Liver (tissue), 9 donors: Measurements from ENCODE around the gene SLC2A8. TPM values are rescaled to one million over a fixed set of nuclear protein-coding genes. Genes with fewer than 3 reads are reported as not detected.

ENCODE experiments used
- DNase-seq: peaks from one replicate; pipeline ENCODE4 v3.0.0-alpha.2; 2017; ENCODE audit warnings: low spot score
- H3K27ac ChIP-seq, 2 donors: one replicate each; pipeline ENCODE4 v1.7.0; 2013; ENCODE audit warnings: inconsistent platforms in 2 of 2, low read length in 2 of 2, control low read depth in 1 of 2, low read depth in 1 of 2, mild to moderate bottlenecking in 1 of 2
- H3K27me3 ChIP-seq, 4 donors: one replicate each; pipeline versions ENCODE4 v1.6.1 to v1.7.0; 2013; ENCODE audit warnings: low read length in 3 of 4, inconsistent platforms in 1 of 4, mild to moderate bottlenecking in 1 of 4, moderate library complexity in 1 of 4; ENCODE audit not compliant: control insufficient read depth in 4 of 4, insufficient read depth in 4 of 4
- H3K36me3 ChIP-seq, 4 donors: one replicate each; pipeline versions ENCODE4 v1.6.1 to v1.7.0; 2013; ENCODE audit warnings: low read length in 3 of 4, mild to moderate bottlenecking in 3 of 4, low read depth in 1 of 4, moderate library complexity in 1 of 4; ENCODE audit not compliant: control insufficient read depth in 4 of 4, insufficient read depth in 3 of 4
- H3K4me1 ChIP-seq, 4 donors: one replicate each; pipeline versions ENCODE4 v1.6.1 to v1.7.0; 2013; ENCODE audit warnings: low read length in 3 of 4, mild to moderate bottlenecking in 3 of 4, moderate library complexity in 1 of 4; ENCODE audit not compliant: control insufficient read depth in 4 of 4, insufficient read depth in 4 of 4
- H3K4me3 ChIP-seq, 3 donors: one replicate each; pipeline versions ENCODE4 v1.6.1 to v1.7.0; 2013; ENCODE audit warnings: low read length in 3 of 3, control low read depth in 1 of 3, low read depth in 1 of 3, mild to moderate bottlenecking in 1 of 3
- H3K9ac ChIP-seq, 2 donors: one replicate each; pipeline ENCODE4 v1.7.0; 2013; ENCODE audit warnings: low read length in 2 of 2, mild to moderate bottlenecking in 2 of 2, moderate library complexity in 2 of 2, control low read depth in 1 of 2, low read depth in 1 of 2
- H3K9me3 ChIP-seq, 4 donors: one replicate each; pipeline versions ENCODE4 v1.6.1 to v1.7.0; 2013; ENCODE audit warnings: low read length in 3 of 4; ENCODE audit not compliant: control insufficient read depth in 4 of 4
- FOXA2 ChIP-seq: IDR thresholded peaks from 2 replicates; pipeline ENCODE4 v1.6.1; 2016; ENCODE audit warnings: antibody characterized with exemption
- GABPA ChIP-seq, 2 donors: IDR thresholded peaks in 1 of 2; conservative IDR thresholded peaks in 1 of 2; 2 replicates each; pipeline ENCODE4 v1.6.1; 2016; ENCODE audit warnings: antibody characterized with exemption in 2 of 2, mild to moderate bottlenecking in 1 of 2, moderate library complexity in 1 of 2
- HNF4A ChIP-seq, 2 donors: conservative IDR thresholded peaks; 2 replicates each; pipeline ENCODE4 v1.6.1; 2016; ENCODE audit warnings: antibody characterized with exemption in 2 of 2, mild to moderate bottlenecking in 2 of 2
- JUND ChIP-seq, 2 donors: IDR thresholded peaks; 2 replicates each; pipeline ENCODE4 v1.6.1; 2016; ENCODE audit warnings: antibody characterized with exemption in 2 of 2
- NR2F2 ChIP-seq: IDR thresholded peaks from 2 replicates; pipeline ENCODE4 v1.6.1; 2016; ENCODE audit warnings: antibody characterized with exemption
- RAD21 ChIP-seq, 2 donors: IDR thresholded peaks; 2 replicates each; pipeline ENCODE4 v1.6.1; 2016; ENCODE audit warnings: antibody characterized with exemption in 2 of 2, mild to moderate bottlenecking in 2 of 2
- RXRA ChIP-seq, 2 donors: IDR thresholded peaks; 2 replicates each; pipeline ENCODE4 v1.6.1; 2017 to 2018; ENCODE audit warnings: antibody characterized with exemption in 2 of 2, mild to moderate bottlenecking in 1 of 2
- SP1 ChIP-seq: IDR thresholded peaks from 2 replicates; pipeline ENCODE4 v1.6.1; 2018; ENCODE audit warnings: antibody characterized with exemption, mild to moderate bottlenecking
- TAF1 ChIP-seq: conservative IDR thresholded peaks from 2 replicates; pipeline ENCODE4 v1.6.1; 2016; ENCODE audit warnings: antibody characterized with exemption, mild to moderate bottlenecking
- YY1 ChIP-seq: IDR thresholded peaks from 2 replicates; pipeline ENCODE4 v1.6.1; 2016; ENCODE audit warnings: antibody characterized with exemption, mild to moderate bottlenecking
- WGBS: extraction: QIAGEN DNeasy Blood & Tissue Kit; methylation state at CpG from one replicate; pipeline ENCODE4 v1.1.7; 2013; 5-methylcytosine and 5-hydroxymethylcytosine counted together
- polyA plus RNA-seq, 2 donors: library from polyadenylated mRNA; stranded (reverse) in 1 of 2; unstranded in 1 of 2; fragments of 200-250 nt in 1 of 2; fragments of >200 nt in 1 of 2; fragmentation: Nextera tagmentation in 1 of 2; extraction: Ambion mirVana in 1 of 2; gene quantifications; one replicate each; pipeline versions ENCODE4 v1.2.1 to v1.2.3, GENCODE V29; 2013 to 2015
- total RNA-seq, 2 donors: library from RNA; depleted of rRNA; stranded (reverse); fragments of >200 nt; gene quantifications; one replicate each; pipeline ENCODE4 v1.2.3, GENCODE V29; 2014
- TF ChIP-seq, protein P1 (sequence below): fragments of 150-350 bp; IDR thresholded peaks from 2 replicates; pipeline ENCODE4 v1.5.1; 2017; ENCODE audit warnings: improper control_type of control experiment, low read depth, low read length; ENCODE audit not compliant: missing input control
- TF ChIP-seq, protein P2 (sequence below): IDR thresholded peaks from 2 replicates; pipeline ENCODE4 v1.6.1; 2016; ENCODE audit warnings: antibody characterized with exemption
- TF ChIP-seq, protein P3 (sequence below): IDR thresholded peaks from 2 replicates; pipeline ENCODE4 v1.6.1; 2016; ENCODE audit warnings: antibody characterized with exemption, mild to moderate bottlenecking
- TF ChIP-seq, protein P4 (sequence below): IDR thresholded peaks from 2 replicates; pipeline ENCODE4 v1.6.1; 2016; ENCODE audit warnings: antibody characterized with exemption
- donor health status: healthy.
- donor health status: healthy.
- donor health status: healthy.
- donor health status: healthy.
- donor health status: healthy.

Gene SLC2A8
- total and polyA plus RNA-seq, 4 donors, result 10.9 to 24.5 (median 19.9) TPM

DNA sequence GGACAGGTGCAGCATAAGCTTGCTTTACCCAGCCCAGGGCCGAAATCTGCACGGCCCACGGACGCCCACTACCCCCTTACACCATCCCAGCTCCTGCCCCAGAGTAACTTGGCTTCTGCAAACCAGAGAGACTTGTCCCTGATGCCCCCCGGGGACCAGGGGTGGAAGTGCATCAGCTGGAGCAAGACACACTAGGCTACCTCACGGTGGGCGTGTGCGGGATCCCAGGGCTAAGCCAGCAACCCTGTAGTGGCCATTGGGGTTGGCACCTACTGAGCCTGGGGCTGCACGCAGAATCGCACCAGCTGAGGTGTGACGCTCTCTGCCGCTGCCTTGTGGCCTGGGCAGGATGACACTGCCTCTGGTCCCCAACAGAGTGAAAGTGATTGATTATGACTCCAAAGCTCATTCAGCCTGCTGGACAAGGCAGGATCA is 21.1 kb downstream of the SLC2A8 start:
- no peak for DNase-seq
- no peaks in the 10 kb centered on the region for H3K27me3 ChIP-seq
- no peak overlapping the region for H3K4me3 ChIP-seq
- peak in 1 of 2 donors; percentile 27 for TF ChIP-seq HNF4A (conservative IDR thresholded peaks at IDR 0.05)
- TF ChIP-seq JUND (IDR thresholded peaks at IDR 0.05), result no peak
- TF ChIP-seq, protein P1, sequence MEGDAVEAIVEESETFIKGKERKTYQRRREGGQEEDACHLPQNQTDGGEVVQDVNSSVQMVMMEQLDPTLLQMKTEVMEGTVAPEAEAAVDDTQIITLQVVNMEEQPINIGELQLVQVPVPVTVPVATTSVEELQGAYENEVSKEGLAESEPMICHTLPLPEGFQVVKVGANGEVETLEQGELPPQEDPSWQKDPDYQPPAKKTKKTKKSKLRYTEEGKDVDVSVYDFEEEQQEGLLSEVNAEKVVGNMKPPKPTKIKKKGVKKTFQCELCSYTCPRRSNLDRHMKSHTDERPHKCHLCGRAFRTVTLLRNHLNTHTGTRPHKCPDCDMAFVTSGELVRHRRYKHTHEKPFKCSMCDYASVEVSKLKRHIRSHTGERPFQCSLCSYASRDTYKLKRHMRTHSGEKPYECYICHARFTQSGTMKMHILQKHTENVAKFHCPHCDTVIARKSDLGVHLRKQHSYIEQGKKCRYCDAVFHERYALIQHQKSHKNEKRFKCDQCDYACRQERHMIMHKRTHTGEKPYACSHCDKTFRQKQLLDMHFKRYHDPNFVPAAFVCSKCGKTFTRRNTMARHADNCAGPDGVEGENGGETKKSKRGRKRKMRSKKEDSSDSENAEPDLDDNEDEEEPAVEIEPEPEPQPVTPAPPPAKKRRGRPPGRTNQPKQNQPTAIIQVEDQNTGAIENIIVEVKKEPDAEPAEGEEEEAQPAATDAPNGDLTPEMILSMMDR, result peak; percentile 7
- TF ChIP-seq RAD21 (IDR thresholded peaks at IDR 0.05), result peak in 1 of 2 donors; percentile 63
- WGBS, result 76% methylated on average over 12 of the region's 12 CpGs
- H3K9me3 ChIP-seq, result no peaks in the 10 kb centered on the region
- H3K27ac ChIP-seq, result no peak overlapping the region
- no peak overlapping the region for H3K9ac ChIP-seq
- H3K4me1 ChIP-seq, result peaks cover 5 to 22% (median 17%) of the 10 kb centered on the region in 4 donors
- no peaks in the 10 kb centered on the region for H3K36me3 ChIP-seq

DNA sequence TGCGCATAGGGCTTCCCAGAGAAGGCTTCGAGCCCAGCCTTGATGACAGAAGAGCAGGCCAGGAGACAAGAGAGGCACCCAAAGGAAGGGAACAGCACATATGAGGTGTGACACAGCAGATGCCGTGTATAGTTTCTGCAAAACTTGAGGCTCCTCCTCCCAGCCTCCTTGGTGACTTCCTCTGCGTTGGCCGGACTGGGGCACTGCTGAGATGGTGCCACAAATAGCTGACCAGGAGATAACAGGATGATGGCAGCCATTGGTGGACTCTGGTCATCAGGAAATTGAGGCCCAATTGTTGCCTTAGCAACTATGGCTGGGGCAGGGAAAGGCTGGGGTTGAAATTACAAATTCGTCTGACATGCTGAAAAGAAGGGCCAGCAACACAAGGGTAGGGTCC is 22.4 kb downstream of the SLC2A8 start:
- Histone ChIP-seq H3K4me1 (peaks cover 5 to 28% (median 22%) of the 10 kb centered on the region in 4 donors), H3K27ac (no peak overlapping the region), H3K9ac (no peak overlapping the region), H3K4me3 (no peak overlapping the region), H3K9me3 (no peaks in the 10 kb centered on the region), H3K36me3 (no peaks in the 10 kb centered on the region), H3K27me3 (no peaks in the 10 kb centered on the region)
- no peak for TF ChIP-seq NR2F2
- TF ChIP-seq RAD21 (IDR thresholded peaks at IDR 0.05), result no peak
- TF ChIP-seq SP1, result no peak
- TF ChIP-seq, protein P2, sequence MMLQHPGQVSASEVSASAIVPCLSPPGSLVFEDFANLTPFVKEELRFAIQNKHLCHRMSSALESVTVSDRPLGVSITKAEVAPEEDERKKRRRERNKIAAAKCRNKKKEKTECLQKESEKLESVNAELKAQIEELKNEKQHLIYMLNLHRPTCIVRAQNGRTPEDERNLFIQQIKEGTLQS, result no peak
- no peak for TF ChIP-seq YY1
- no peak for TF ChIP-seq GABPA (IDR thresholded peaks at IDR 0.05 in 1 of 2, conservative IDR thresholded peaks at IDR 0.05 in 1 of 2)
- TF ChIP-seq, protein P3, sequence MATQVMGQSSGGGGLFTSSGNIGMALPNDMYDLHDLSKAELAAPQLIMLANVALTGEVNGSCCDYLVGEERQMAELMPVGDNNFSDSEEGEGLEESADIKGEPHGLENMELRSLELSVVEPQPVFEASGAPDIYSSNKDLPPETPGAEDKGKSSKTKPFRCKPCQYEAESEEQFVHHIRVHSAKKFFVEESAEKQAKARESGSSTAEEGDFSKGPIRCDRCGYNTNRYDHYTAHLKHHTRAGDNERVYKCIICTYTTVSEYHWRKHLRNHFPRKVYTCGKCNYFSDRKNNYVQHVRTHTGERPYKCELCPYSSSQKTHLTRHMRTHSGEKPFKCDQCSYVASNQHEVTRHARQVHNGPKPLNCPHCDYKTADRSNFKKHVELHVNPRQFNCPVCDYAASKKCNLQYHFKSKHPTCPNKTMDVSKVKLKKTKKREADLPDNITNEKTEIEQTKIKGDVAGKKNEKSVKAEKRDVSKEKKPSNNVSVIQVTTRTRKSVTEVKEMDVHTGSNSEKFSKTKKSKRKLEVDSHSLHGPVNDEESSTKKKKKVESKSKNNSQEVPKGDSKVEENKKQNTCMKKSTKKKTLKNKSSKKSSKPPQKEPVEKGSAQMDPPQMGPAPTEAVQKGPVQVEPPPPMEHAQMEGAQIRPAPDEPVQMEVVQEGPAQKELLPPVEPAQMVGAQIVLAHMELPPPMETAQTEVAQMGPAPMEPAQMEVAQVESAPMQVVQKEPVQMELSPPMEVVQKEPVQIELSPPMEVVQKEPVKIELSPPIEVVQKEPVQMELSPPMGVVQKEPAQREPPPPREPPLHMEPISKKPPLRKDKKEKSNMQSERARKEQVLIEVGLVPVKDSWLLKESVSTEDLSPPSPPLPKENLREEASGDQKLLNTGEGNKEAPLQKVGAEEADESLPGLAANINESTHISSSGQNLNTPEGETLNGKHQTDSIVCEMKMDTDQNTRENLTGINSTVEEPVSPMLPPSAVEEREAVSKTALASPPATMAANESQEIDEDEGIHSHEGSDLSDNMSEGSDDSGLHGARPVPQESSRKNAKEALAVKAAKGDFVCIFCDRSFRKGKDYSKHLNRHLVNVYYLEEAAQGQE, result no peak
- TF ChIP-seq FOXA2, result no peak
- WGBS, result 88% methylated on average over 6 of the region's 6 CpGs
- DNase-seq, result no peak

DNA sequence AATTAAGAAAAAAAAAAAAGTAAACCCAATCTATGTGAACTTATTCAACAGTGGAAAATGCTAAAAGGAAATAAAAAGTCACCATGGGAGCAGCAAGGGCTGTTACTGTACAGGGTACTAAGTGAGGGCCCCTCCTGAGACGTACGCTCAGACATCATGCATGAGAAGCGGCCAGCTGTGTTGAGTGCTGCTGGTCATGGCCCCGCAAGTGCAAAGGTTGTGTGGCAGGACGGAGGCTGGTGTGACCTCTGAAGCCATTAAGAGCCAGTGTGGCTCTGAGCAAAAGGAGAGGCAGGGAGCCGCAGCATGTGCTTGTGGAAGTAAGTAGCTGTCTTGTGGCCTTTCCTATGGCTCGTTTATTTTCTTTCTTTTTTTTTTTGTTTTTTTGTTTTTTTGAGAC is 24.1 kb downstream of the SLC2A8 start:
- Histone ChIP-seq H3K4me1 (peaks cover 5 to 42% (median 36%) of the 10 kb centered on the region in 4 donors), H3K27me3 (no peaks in the 10 kb centered on the region), H3K4me3 (no peak overlapping the region), H3K9ac (no peak overlapping the region), H3K36me3 (no peaks in the 10 kb centered on the region), H3K9me3 (no peaks in the 10 kb centered on the region), H3K27ac (no peak overlapping the region)
- no peak for DNase-seq
- TF ChIP-seq, protein P4, sequence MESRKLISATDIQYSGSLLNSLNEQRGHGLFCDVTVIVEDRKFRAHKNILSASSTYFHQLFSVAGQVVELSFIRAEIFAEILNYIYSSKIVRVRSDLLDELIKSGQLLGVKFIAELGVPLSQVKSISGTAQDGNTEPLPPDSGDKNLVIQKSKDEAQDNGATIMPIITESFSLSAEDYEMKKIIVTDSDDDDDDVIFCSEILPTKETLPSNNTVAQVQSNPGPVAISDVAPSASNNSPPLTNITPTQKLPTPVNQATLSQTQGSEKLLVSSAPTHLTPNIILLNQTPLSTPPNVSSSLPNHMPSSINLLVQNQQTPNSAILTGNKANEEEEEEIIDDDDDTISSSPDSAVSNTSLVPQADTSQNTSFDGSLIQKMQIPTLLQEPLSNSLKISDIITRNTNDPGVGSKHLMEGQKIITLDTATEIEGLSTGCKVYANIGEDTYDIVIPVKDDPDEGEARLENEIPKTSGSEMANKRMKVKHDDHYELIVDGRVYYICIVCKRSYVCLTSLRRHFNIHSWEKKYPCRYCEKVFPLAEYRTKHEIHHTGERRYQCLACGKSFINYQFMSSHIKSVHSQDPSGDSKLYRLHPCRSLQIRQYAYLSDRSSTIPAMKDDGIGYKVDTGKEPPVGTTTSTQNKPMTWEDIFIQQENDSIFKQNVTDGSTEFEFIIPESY, result no peak
- TF ChIP-seq FOXA2 (no peak), TAF1 (no peak), YY1 (no peak), HNF4A (conservative IDR thresholded peaks at IDR 0.05) (peak; percentile 16 to 18), RXRA (IDR thresholded peaks at IDR 0.05) (no peak)
- TF ChIP-seq, protein P3, result no peak
- 71% methylated on average over 7 of the region's 7 CpGs for WGBS
